Colonic mucosa (tissue), 4 donors: ENCODE data around the gene CCDC87. TPM values are rescaled to one million over a fixed set of nuclear protein-coding genes. Genes with fewer than 3 reads are reported as not detected.

Source experiments
- DNase-seq: peaks from one replicate; pipeline ENCODE4 v3.0.0-alpha.2; 2020
- H3K27ac ChIP-seq: fragments of 200-600 bp; one replicate; pipeline ENCODE4 v1.8.0; 2021
- H3K27me3 ChIP-seq: fragments of 200-600 bp; one replicate; pipeline ENCODE4 v1.8.0; 2021
- H3K36me3 ChIP-seq: fragments of 200-600 bp; one replicate; pipeline ENCODE4 v1.8.0; 2021
- H3K4me1 ChIP-seq: fragments of 200-600 bp; one replicate; pipeline ENCODE4 v1.8.0; 2021; ENCODE audit warnings: mild to moderate bottlenecking
- H3K4me3 ChIP-seq: fragments of 200-600 bp; one replicate; pipeline ENCODE4 v1.8.0; 2021
- H3K9ac ChIP-seq, 2 donors: one replicate each; pipeline ENCODE4 v1.7.0; 2013; ENCODE audit warnings: control low read depth in 2 of 2, low read depth in 2 of 2, low read length in 2 of 2
- H3K9me3 ChIP-seq: fragments of 200-600 bp; one replicate; pipeline ENCODE4 v1.8.0; 2021
- intact Hi-C: fragments of 100-400 bp; cut with DNase I; formaldehyde crosslinking; loops from one replicate; pipeline ENCODE4 v1.14.1; 2022
- total RNA-seq, 2 donors: library from RNA; stranded (reverse); fragmentation: NEBNext Ultra II Directional in 1 of 2; extraction: Animal tissue kit (Norgen Biotek cat#: 25700) in 1 of 2; gene quantifications; one replicate each; pipeline ENCODE4 v1.2.1, GENCODE V29; 2021
- TF ChIP-seq, protein P1 (sequence below): fragments of 200-600 bp; IDR thresholded peaks from one replicate; pipeline ENCODE4 v1.8.0; 2022; ENCODE audit warnings: antibody characterized with exemption, mild to moderate bottlenecking
- donor health status: healthy.
- donor health status: DM: no; HTN: no; CAD: no.
- donor health status: DM: no; HTN: no; CAD: no.

CCDC87 gene
- total RNA-seq, 2 donors from 2014 or later: 0.53 to 0.62 TPM

DNA sequence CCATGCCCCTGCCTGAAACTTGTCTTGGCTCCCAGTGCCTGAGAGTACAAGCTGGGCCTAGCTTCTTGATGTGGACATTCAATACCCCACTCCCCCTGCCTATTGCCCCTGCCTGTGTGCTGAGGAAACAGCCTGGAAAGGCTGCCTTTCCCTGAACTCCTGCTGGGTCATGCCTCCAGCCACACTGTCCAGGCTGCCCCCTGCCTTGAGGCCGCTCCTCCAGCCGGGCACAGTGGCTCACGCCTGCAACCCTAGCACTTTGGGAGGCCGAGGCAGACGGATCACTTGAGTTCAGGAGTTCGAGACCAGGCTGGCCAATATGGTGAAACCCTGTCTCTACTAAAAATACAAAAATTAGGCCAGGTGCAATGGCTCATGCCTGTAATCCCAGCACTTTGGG lies 10.2 kb upstream of the CCDC87 start:
- Histone ChIP-seq H3K36me3 (peaks cover 5% of the 10 kb centered on the region), H3K9ac (no peak overlapping the region), H3K4me3 (no peak overlapping the region), H3K27me3 (no peaks in the 10 kb centered on the region), H3K9me3 (no peaks in the 10 kb centered on the region), H3K27ac (no peak overlapping the region), H3K4me1 (no peaks in the 10 kb centered on the region)
- DNase-seq: no peak
- intact Hi-C loops: no loop called here
- TF ChIP-seq, protein P1, sequence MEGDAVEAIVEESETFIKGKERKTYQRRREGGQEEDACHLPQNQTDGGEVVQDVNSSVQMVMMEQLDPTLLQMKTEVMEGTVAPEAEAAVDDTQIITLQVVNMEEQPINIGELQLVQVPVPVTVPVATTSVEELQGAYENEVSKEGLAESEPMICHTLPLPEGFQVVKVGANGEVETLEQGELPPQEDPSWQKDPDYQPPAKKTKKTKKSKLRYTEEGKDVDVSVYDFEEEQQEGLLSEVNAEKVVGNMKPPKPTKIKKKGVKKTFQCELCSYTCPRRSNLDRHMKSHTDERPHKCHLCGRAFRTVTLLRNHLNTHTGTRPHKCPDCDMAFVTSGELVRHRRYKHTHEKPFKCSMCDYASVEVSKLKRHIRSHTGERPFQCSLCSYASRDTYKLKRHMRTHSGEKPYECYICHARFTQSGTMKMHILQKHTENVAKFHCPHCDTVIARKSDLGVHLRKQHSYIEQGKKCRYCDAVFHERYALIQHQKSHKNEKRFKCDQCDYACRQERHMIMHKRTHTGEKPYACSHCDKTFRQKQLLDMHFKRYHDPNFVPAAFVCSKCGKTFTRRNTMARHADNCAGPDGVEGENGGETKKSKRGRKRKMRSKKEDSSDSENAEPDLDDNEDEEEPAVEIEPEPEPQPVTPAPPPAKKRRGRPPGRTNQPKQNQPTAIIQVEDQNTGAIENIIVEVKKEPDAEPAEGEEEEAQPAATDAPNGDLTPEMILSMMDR: no peak

DNA sequence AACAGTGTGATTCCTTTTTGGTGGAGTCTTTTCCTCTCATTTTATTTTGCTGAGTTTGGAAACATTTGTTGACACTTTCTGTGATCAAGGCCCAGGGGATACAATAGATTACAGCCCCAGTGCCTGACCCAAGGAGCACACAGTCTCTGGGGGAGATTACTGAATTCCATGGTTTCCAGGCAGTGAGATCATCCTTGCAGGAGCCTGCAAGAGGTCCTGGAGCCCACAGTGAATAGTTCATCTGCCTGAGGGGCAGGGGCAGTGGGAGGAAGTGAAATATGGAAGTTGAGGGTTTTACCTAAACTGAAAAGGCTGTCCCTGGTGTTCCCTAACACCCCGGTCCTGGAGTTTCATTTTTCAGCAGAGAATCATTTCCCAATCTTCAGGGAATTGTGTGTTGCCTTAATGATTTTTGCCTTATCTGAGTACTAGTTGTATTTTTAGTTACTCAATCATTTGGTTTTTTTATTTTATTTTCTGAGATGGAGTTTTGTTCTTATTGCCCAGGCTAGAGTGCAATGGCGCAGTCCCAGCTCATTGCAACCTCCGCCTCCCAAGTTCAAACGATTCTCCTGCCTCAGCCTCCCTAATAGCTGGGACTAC lies 7.9 kb upstream of the CCDC87 start:
- intact Hi-C loops: no loop called here
- TF ChIP-seq, protein P1: no peak
- Histone ChIP-seq H3K36me3 (peaks cover 5% of the 10 kb centered on the region), H3K9ac (no peak overlapping the region), H3K27ac (no peak overlapping the region), H3K4me1 (no peaks in the 10 kb centered on the region), H3K9me3 (no peaks in the 10 kb centered on the region), H3K4me3 (no peak overlapping the region), H3K27me3 (no peaks in the 10 kb centered on the region)
- no peak for DNase-seq

DNA sequence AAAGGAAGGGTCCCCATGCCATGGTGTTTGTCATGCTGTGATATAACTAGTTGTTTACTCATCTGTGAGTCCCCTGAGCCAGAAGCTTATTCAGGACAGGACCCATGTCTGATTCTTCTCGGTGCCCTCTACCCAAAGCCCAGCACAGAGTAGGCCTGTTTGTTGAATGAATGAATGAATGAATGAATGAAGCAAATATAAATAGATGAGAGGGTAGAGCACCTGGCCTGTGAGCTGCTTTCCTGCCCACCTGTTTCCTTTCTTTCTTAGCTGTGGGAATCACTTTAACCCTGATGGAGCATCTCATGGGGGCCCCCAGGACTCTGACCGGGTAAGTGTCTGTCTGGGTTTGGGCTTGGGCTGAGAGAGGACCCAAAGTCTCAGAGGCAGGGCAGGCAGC lies 7.4 kb upstream of the CCDC87 start:
- no peak for DNase-seq
- TF ChIP-seq, protein P1: no peak
- H3K4me3 ChIP-seq: no peak overlapping the region

DNA sequence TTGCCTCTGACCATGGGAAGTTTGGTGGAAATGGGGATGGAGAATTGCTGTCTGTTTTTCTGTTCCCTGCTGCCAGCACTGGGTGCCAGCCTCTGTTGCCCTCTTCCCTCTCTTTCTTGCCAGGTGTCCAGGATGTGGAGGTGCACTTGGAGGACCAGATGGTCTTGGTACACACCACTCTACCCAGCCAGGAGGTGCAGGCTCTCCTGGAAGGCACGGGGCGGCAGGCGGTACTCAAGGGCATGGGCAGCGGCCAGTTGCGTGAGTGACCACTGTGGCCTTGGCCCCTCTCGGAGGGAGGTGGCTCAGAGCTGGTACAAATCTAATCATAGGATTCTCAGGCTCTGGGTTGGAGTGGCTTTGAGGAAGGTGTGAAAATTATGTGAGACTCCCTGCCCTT lies 6.1 kb upstream of the CCDC87 start:
- Histone ChIP-seq H3K27me3 (no peaks in the 10 kb centered on the region), H3K36me3 (peaks cover 5% of the 10 kb centered on the region), H3K4me3 (no peak overlapping the region), H3K27ac (no peak overlapping the region), H3K9ac (no peak overlapping the region), H3K9me3 (no peaks in the 10 kb centered on the region), H3K4me1 (no peaks in the 10 kb centered on the region)
- DNase-seq: no peak
- TF ChIP-seq, protein P1: no peak
- intact Hi-C loops: loop anchor here (10.0 kb wide), 1 partner anchor 236 kb away; no protein-coding TSS in a partner anchor

More for the DNA sequence above, 7.4 kb upstream of the CCDC87 start:
- Histone ChIP-seq H3K27ac (no peak overlapping the region), H3K36me3 (peaks cover 5% of the 10 kb centered on the region), H3K4me1 (no peaks in the 10 kb centered on the region), H3K9me3 (no peaks in the 10 kb centered on the region), H3K9ac (no peak overlapping the region), H3K27me3 (no peaks in the 10 kb centered on the region)
- intact Hi-C loops: no loop called here

DNA sequence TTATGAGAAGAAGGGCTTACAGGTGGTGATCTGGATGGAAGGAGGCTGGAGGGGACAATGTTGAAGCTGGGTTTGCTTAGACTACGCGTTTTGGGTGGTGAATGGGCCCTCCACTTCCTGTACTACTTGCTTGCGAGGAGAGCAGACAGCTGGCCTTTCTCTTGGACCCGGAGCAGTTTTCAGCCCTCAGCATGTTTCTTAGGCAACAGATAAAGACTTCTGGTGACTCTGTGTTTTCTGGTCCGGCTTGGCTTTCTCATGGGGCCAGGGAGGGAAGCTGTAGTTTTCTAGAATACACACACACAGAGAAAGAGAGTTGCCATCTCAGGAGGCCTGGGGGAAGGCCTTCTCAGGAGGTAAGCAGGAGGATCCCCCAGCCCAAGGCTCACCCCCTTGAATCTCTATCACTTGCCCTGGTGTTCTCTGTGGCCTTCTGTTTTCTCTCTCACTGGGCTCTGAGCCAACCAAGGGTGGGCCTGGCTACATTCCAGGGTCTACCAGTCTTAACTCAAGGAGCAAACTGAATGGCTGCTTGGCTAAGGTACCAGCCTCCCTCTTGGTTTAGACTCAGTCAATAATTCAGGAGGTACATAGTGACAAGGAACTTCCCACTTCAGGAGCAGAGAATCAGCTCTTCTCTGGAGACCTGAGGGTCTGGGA lies 2.5 kb upstream of the CCDC87 start:
- Histone ChIP-seq H3K27ac (no peak overlapping the region), H3K27me3 (no peaks in the 10 kb centered on the region), H3K36me3 (peaks cover 5% of the 10 kb centered on the region), H3K4me1 (peaks cover 5% of the 10 kb centered on the region), H3K4me3 (no peak overlapping the region), H3K9ac (peak overlapping the region; percentile 8 to 19), H3K9me3 (no peaks in the 10 kb centered on the region)
- DNase-seq: peak; percentile 34
- intact Hi-C loops: loop anchor here (10.0 kb wide), 1 partner anchor 239 kb away; no protein-coding TSS in a partner anchor
- TF ChIP-seq, protein P1: no peak
